Esophagus mucosa (tissue), 1 donor: ENCODE results near the gene CKB. TPM values are rescaled to one million over a fixed set of nuclear protein-coding genes. Genes with fewer than 3 reads are reported as not detected.
"Not testable (repeated sequence)": the region's sequence is repeated elsewhere in the genome, so short reads cannot be mapped to it uniquely, and the experiment has no call there.

ENCODE experiments used
- ATAC-seq: fragments of 200-7000 bp; cut with Tn5 transposase; one replicate; pipeline ENCODE4 v1.9.1; 2020
- total RNA-seq: library from RNA; stranded (reverse); gene quantifications from one replicate; pipeline ENCODE4 v1.2.4, GENCODE V29; 2023
- donor health status: DM: yes; HTN: yes; CAD: no.

The CKB gene
- total RNA-seq, 1 donor from 2014 or later, result 17.8 TPM

DNA sequence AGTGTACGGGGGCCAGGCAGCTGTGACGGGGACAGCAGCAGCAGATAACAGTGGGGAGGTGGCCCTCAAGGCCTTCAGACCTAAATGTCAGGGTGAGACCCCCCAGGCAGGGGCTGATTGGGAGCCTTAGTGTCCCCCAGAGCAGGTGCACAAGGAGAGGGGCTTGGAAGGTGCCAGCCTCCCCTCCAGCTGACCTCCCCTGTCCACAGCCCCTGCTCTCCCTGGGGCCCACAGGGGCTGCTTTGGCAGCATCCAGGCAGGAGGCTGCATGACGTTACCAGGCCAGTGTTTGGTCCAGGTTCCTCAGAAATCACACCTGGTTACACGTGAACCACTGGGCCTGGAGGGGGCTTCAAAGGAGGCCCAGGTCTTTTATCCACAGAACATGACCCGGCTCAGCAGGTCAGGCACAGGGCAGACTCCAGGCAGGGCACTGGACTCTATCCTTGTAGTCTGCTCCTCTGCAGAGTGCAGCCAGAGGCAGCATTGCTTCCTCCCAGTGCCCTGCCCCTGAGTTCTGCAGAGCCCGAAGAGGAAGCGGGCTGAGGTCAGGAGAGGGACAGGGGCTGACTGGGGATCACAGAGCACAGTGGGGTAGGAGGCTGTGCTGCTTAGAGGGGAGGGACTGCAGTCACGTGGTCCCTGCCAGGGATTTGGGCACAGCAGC lies 3.8 kb upstream of the CKB start:
- ATAC-seq, result no peak

GRCh38 chr14:103525430-103526246 lies 3.0 kb upstream of the CKB start:
- ATAC-seq, result not testable (repeated sequence)

- ATAC-seq, result no peak
Measured at GRCh38 chr14:103524002-103524935, 1.6 kb upstream of the CKB start.

GRCh38 chr14:103523575-103523954 lies 935 bp upstream of the CKB start:
- ATAC-seq, result no peak

- ATAC-seq, result no peak
Measured at GRCh38 chr14:103521951-103522563, 573 bp downstream of the CKB start.

DNA sequence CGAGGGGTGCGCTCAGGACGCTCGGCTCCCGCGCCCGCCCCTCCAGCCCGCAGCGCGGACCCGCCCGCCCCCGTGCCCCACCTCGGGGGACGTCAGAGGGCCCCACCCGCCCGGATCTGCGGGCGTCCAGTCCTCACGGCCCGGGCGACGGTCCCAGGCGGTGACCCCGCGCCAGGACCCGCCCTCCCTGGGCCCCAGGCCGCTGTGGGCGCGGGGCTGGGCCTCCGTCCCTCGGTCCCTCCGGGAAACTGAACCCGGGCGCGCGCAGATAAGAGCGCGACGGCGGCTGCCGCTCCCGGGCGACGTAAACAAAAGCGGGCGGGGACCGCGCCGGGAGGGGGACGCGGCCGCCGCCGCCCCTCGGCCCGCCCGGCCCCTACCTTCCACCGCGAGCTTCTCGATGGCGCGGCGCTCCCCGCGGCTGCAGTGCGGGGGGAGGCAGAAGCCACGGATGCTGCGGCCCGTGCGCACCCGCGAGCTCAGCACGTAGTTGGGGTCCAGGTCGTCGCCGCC lies 1.1 kb downstream of the CKB start:
- ATAC-seq, result peak; percentile 20

DNA sequence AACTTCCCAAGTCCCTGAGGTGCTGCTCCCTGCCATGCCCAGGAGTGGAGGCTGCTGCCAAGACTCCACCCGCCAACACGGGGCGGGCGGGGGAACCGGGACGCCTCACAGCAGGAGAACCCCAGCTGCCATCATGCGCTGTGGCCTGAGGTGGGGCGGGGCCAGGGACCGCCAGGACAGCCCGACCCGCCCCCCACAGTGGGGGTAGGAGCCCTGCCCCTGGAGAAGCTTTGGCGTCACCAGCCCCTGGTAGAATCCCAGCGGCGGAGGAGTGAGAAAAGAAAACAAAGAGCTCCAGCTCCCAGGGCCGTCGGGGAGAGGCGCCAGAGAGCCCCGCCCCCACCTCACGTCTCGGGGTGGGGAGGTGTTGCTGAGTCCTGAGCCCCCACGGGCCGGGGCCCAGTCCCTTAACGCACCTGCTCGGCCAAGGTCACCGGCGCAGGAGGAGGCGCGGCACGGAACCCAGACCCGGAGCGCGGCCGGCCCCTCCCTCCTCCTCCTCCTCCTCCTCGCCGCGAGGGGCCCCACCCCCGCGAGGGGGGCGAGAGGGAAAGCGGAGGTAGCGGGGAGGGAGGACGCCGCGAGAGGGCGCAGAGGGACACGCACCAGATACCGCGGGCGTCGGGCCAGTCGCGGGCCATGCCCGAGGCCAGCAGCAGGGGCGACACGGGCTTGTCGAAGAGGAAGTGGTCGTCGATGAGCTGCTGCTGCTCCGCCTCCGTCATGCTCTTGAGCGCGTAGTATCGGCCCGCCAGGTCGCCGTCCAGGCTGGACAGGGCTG lies 1.8 kb downstream of the CKB start:
- ATAC-seq, result peak; percentile 49

- ATAC-seq, result peak; percentile 0
Measured at GRCh38 chr14:103520269-103520656, 2.4 kb downstream of the CKB start.

DNA sequence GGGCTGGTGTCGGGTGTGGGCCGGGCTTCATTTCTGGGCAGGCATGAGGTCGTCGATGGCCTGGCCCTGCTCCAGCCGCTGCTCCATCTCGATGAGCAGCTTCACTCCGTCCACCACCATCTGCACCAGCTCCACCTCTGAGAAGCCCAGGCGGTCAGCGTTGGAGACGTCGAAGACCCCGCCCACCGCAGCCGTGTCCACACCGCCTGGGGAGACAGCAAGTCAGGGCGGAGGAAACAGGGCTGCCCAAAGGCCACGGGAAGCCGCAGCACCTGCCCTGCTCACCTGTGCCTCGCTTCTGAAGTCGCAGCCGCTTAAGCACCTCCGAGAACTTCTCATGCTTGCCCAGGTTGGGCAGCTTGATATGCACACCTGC lies 2.8 kb downstream of the CKB start:
- no peak for ATAC-seq

DNA sequence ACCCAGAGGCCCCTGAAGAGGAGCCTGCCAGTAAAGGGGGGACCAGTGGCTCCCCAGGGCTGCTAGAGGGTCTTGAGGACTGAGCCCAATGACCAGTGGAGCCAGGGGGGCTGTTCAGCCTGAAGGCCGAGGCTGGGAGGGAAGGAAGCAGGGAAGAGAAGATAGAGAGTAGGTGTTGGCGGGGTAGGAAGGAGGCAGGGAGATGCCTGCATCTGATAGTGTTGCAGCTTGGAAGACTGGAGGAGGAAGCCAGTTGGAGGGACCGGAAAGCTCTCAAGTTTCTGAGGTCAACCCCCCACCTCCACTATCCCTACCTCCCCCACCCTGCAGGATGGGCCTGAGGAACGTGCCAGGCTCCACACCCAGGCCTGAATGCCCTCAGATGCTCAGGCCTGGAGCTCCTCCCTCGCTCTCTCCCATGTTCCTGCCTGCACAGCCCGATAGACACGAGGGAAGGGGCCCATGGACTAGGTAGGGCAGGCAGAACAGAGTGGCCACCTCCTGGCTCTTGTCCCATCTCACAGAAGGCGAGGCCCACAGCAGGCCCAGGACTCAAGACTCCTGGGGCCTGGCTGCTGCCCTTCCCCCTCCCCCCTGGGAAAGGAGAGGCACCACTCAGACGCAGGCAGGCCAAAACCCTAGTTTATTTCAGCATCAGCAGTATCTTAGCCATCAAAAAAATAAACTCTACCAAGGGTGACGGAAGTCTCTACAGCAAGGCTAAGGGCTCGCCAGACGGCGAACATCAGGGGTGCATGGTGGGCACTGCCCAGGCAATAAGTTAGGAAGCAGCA lies 3.4 kb downstream of the CKB start:
- no peak for ATAC-seq

DNA sequence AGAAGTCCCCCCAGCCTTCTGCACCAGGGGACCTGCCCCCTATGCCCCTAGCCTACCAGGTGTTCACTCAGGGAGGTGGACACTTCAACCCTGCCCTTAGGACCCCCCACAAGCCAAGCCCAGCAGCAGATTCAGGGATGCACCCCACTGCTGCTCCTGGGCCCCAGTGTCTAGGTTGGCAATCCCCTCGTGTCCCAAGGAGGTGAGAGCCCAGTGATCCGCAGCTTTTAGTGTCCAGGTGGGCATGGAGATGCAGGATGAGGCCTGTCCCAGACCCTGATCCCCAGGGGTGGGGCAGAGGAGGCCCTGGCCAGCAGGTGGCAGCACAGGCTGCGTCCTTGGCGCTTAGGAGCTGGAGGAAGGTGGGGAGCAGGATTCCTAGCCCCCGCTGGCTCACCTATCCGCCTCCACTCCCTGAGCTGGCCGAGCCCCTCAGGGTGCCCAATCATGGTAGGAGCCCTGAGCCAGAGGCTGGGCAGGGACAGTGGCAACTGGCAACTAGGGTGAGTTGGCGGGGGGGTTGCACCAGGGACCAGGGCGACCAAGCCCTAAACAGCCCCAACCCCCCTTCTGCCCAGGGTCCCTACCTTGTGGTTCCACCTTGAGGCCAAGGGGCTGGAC lies 4.1 kb downstream of the CKB start:
- peak; percentile 36 for ATAC-seq

DNA sequence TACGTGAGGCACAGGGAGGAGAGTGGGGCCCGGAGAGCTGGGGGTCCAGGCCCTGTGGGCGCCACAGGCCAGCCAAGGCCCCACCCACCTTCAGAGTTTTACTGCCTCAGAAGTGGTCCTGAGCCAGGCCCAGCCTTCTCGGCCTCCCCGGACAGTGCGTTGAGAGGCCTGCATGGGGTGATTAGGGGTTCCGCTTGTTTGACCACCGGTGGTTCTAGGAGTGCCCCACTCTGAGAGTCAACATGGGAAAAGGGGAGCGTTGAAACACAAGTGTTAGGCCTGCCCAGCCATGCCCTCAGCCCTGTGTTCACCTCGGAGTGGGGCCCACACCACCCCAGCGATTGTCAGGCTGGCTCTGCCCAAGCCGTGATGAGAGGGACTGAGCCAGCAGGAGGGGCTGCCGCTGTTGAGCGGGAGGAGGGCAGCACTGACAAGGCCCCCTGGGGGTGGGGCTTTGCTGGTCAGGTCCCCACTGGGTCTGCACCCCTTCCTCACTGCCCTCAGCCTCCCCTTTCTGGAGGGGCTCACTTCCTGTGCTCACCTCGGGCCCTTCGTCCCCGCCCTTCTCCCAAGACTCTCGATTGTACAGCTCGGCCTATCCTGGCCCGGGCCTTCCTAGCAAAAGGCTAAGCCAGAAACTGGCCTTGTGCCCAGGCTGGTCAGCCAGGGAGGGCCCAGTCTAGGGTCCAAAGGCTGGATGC lies 4.8 kb downstream of the CKB start:
- ATAC-seq, result no peak

- no peak for ATAC-seq
Measured at GRCh38 chr14:103517174-103517566, 5.5 kb downstream of the CKB start.

- ATAC-seq, result no peak
Measured at GRCh38 chr14:103516426-103517173, 6.0 kb downstream of the CKB start.

GRCh38 chr14:103514596-103515421 lies 7.8 kb downstream of the CKB start:
- no peak for ATAC-seq

DNA sequence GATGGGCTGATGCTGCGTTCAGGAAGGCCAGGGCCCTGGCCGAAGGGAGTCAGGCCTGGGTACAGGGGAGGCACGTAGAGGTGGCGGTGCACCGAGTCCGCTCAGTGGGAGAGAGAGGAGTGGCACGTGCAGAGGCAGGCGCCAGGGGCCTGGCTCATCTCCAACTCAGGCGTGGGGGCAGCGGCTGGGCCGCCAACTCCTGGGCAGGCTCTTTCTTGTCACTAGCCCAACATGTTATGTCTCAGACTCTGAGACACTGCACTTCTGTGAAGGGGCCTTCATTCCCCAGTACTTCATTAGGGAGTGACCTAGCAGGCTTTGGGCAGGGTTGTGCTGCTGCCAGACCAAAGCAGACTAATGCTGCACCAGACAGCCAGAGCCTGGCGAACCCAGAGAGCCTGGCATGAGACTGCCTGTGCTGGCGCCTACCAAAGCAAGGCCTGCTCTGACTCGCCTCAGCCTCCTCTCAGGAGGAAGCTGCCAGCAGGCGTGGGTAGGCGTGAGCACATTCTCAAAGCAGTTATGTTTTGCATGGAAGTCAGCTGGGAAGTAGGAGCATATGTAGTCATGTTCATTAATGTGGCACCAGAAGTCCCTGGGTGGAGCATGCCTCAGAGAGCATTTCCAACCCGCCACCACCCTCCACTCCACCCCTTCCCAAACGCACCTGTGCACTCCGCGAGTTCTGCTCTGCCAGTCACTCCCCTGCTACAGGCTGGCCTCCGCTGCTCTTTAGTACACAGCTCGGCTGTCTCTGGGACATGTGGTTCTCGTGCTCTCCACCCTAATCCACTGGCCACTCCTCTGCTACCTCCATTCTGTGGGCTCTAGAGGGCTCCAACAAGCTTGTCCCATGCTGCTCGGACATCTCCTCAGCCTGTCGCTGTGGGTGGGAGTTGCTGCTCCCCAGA lies 9.7 kb downstream of the CKB start:
- ATAC-seq, result peak; percentile 92

GRCh38 chr14:103512180-103512579 lies 10.4 kb downstream of the CKB start:
- not testable (repeated sequence) for ATAC-seq
